HepG2 (cell line): ENCODE data around the gene HS3ST3B1. TPM values are rescaled to one million over a fixed set of nuclear protein-coding genes. Genes with fewer than 3 reads are reported as not detected.

Experiments
- AHDC1 ChIP-seq: sonication (generic); formaldehyde crosslinking; IDR thresholded peaks from 2 replicates; pipeline ENCODE4 v1.5.1; 2020; ENCODE audit warnings: mild to moderate bottlenecking, missing genetic modification reagents, borderline replicate concordance
- ATRX ChIP-seq: sonication (generic); formaldehyde crosslinking; IDR thresholded peaks from 2 replicates; pipeline ENCODE4 v1.4.0; 2020; ENCODE audit warnings: missing genetic modification reagents, borderline replicate concordance
- KDM3A ChIP-seq: IDR thresholded peaks from 2 replicates; pipeline ENCODE4 v1.6.1; 2018; ENCODE audit warnings: low read depth, missing compliant biosample characterization
- NR2F1 ChIP-seq, 2 experiments: fragments of 450-650 bp in 1 of 2; formaldehyde crosslinking in 1 of 2; IDR thresholded peaks; 2 replicates each; pipeline versions ENCODE4 v1.5.0 to v1.6.1; 2016 to 2020; ENCODE audit warnings: mild to moderate bottlenecking in 1 of 2, missing compliant biosample characterization in 1 of 2, missing genetic modification reagents in 1 of 2, moderate library complexity in 1 of 2
- PHF20 ChIP-seq: sonication (generic); formaldehyde crosslinking; IDR thresholded peaks from 2 replicates; pipeline ENCODE4 v1.5.0; 2020; ENCODE audit warnings: mild to moderate bottlenecking, missing genetic modification reagents
- POGK ChIP-seq: sonication (generic); formaldehyde crosslinking; conservative IDR thresholded peaks from 2 replicates; pipeline ENCODE4 v1.8.0; 2022; ENCODE audit warnings: mild to moderate bottlenecking, moderate library complexity, missing genetic modification reagents
- SAP130 ChIP-seq: IDR thresholded peaks from 2 replicates; pipeline ENCODE4 v1.6.1; 2016; ENCODE audit warnings: low read depth
- TBL1XR1 ChIP-seq: fragments of 150-350 bp; IDR thresholded peaks from 2 replicates; pipeline ENCODE4 v1.6.1; 2014; ENCODE audit warnings: borderline replicate concordance, low read length; ENCODE audit not compliant: partially characterized antibody
- U2AF1 ChIP-seq: fragments of 200-400 bp; formaldehyde crosslinking; optimal IDR thresholded peaks from 2 replicates; pipeline ENCODE3; 2017; ENCODE audit warnings: mild to moderate bottlenecking, low read depth, low read length
- ZEB1 ChIP-seq: IDR thresholded peaks from 2 replicates; pipeline ENCODE4 v1.6.1; 2012; ENCODE audit warnings: mild to moderate bottlenecking, low read depth, inconsistent platforms; ENCODE audit not compliant: insufficient replicate concordance
- ZHX1 ChIP-seq: sonication (generic); formaldehyde crosslinking; IDR thresholded peaks from 2 replicates; pipeline ENCODE4 v1.8.1; 2022; ENCODE audit warnings: low read depth, mild to moderate bottlenecking, missing genetic modification reagents
- ZNF230 ChIP-seq: sonication (generic); formaldehyde crosslinking; IDR thresholded peaks from 2 replicates; pipeline ENCODE4 v1.4.0; 2020; ENCODE audit warnings: mild to moderate bottlenecking, missing genetic modification reagents
- ZNF33A ChIP-seq: sonication (generic); formaldehyde crosslinking; IDR thresholded peaks from 2 replicates; pipeline ENCODE4 v1.5.1; 2020; ENCODE audit warnings: missing genetic modification reagents, mild to moderate bottlenecking, moderate library complexity, borderline replicate concordance
- ZNF350 ChIP-seq: sonication (generic); formaldehyde crosslinking; IDR thresholded peaks from 2 replicates; pipeline ENCODE4 v1.4.0; 2020; ENCODE audit warnings: mild to moderate bottlenecking, low read depth, missing genetic modification reagents, borderline replicate concordance
- ZNF557 ChIP-seq: sonication (generic); formaldehyde crosslinking; IDR thresholded peaks from 2 replicates; pipeline ENCODE4 v1.4.0; 2020; ENCODE audit warnings: missing genetic modification reagents
- ZSCAN20 ChIP-seq: sonication (generic); formaldehyde crosslinking; IDR thresholded peaks from 2 replicates; pipeline ENCODE4 v1.4.0; 2020; ENCODE audit warnings: missing genetic modification reagents, mild to moderate bottlenecking, borderline replicate concordance
- ZZZ3 ChIP-seq: sonication (generic); formaldehyde crosslinking; IDR thresholded peaks from 2 replicates; pipeline ENCODE4 v1.4.0; 2020; ENCODE audit warnings: missing genetic modification reagents, mild to moderate bottlenecking, borderline replicate concordance
- polyA plus RNA-seq, 8 experiments: library from polyadenylated mRNA; depleted of rRNA in 3 of 8; stranded (reverse) in 7 of 8; unstranded in 1 of 8; fragments of >200 nt; fragmentation: Illumina TruSeq in 4 of 8; extraction: Trizol in 4 of 8; gene quantifications; 2 replicates each; pipeline versions ENCODE4 v1.2.1 to v1.2.3, GENCODE V29; 2011 to 2016; ENCODE audit warnings: low read depth in 4 of 8, missing spikeins in 1 of 8, mixed read lengths in 1 of 8; ENCODE audit not compliant: insufficient read depth in 1 of 8
- total RNA-seq, 5 experiments: library from RNA; depleted of rRNA; stranded (reverse); fragments of >200 nt; fragmentation: Illumina TruSeq; extraction: Trizol; gene quantifications; 2 replicates each; pipeline ENCODE4 v1.2.3, GENCODE V29; 2016; ENCODE audit warnings: low read depth in 1 of 5

The HS3ST3B1 gene
- total and polyA plus RNA-seq, 2 of the 13 experiments (the other 11 are each of a cell fraction or from before 2014, with no cell fraction given), result 15.7 to 39.5 TPM

- TF ChIP-seq AHDC1 (CRISPR knock-in tag) (peak; percentile 37; the same call in 1 of the 2 replicates), ZNF33A (CRISPR knock-in tag) (no peak), ZEB1 (peak; percentile 30), ZHX1 (CRISPR knock-in tag) (no peak), ZNF230 (CRISPR knock-in tag) (no peak), ZSCAN20 (CRISPR knock-in tag) (no peak), ZNF350 (CRISPR knock-in tag) (no peak), ATRX (no peak), ZZZ3 (CRISPR knock-in tag) (no peak), KDM3A (no peak), PHF20 (CRISPR knock-in tag) (no peak), ZNF557 (CRISPR knock-in tag) (no peak), NR2F1 (CRISPR knock-in tag; IDR thresholded peaks at IDR 0.05) (no peak), POGK (CRISPR knock-in tag) (peak; percentile 54; the same call in 1 of the 2 replicates), TBL1XR1 (no peak), SAP130 (CRISPR knock-in tag) (peak; percentile 12; the same call in 1 of the 2 replicates), U2AF1 (no peak)
Measured at GRCh38 chr17:14361945-14362508, 61.1 kb downstream of the HS3ST3B1 start (continued).
